NT2/D1 (cell line): ENCODE data around the gene GDPGP1.

Source experiments
- SUZ12 ChIP-seq: IDR thresholded peaks from 2 replicates; pipeline ENCODE4 v1.6.1; 2011; ENCODE audit not compliant: insufficient read length, insufficient read depth; ENCODE audit errors: extremely low read depth
- YY1 ChIP-seq: IDR thresholded peaks from 2 replicates; pipeline ENCODE4 v1.6.1; 2011; ENCODE audit not compliant: insufficient read length, insufficient read depth
- ZNF274 ChIP-seq: IDR thresholded peaks from 2 replicates; pipeline ENCODE4 v1.6.1; 2011; ENCODE audit warnings: mild to moderate bottlenecking, low read depth, low read length

DNA sequence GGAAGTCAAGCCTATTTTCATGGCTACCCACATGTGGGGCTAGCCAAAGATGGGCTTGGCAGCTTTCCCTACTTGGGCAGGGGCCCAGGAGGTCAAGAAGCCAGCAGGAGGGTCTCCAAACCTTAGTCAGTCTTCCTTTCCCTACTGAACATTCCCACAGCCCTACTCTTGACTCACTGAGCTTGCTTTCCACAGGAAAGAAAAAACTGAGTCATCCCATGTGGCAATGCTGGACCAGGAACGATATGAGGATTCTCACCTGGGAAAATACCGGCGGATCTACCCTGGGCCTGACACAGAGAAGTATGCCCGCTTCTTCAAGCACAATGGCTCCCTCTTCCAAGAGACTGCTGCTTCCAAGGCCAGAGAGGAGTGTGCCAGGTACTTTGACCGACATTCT is 27.8 kb downstream of the GDPGP1 start:
- TF ChIP-seq ZNF274 (no peak), YY1 (no peak), SUZ12 (no peak)
